HepG2 (cell line): ENCODE data around the gene SMAP2. TPM values are rescaled to one million over a fixed set of nuclear protein-coding genes. Genes with fewer than 3 reads are reported as not detected.

ENCODE experiments used
- ATF7-NPFF ChIP-seq: sonication (generic); formaldehyde crosslinking; IDR thresholded peaks from 2 replicates; pipeline ENCODE4 v1.8.1; 2023; ENCODE audit warnings: mild to moderate bottlenecking, low read depth, missing genetic modification reagents, moderate library complexity
- FOXK2 ChIP-seq: fragments of 450-650 bp; IDR thresholded peaks from 2 replicates; pipeline ENCODE4 v1.6.1; 2016
- HDAC1 ChIP-seq: sonication (generic); formaldehyde crosslinking; IDR thresholded peaks from 2 replicates; pipeline ENCODE4 v1.5.1; 2020; ENCODE audit warnings: mild to moderate bottlenecking, missing genetic modification reagents
- JUN ChIP-seq: sonication (generic); formaldehyde crosslinking; IDR thresholded peaks from 2 replicates; pipeline ENCODE4 v1.4.0; 2020; ENCODE audit warnings: mild to moderate bottlenecking, missing genetic modification reagents
- KLF16 ChIP-seq, 2 experiments: sonication (generic) in 1 of 2; formaldehyde crosslinking in 1 of 2; IDR thresholded peaks; 2 replicates each; pipeline versions ENCODE4 v1.6.1 to v1.8.0; 2016 to 2023; ENCODE audit warnings: missing genetic modification reagents in 2 of 2, missing compliant biosample characterization in 1 of 2
- NFATC3 ChIP-seq: sonication (generic); formaldehyde crosslinking; IDR thresholded peaks from 2 replicates; pipeline ENCODE4 v1.5.1; 2020; ENCODE audit warnings: mild to moderate bottlenecking, missing genetic modification reagents
- SIN3A ChIP-seq: IDR thresholded peaks from 2 replicates; pipeline ENCODE4 v1.6.1; 2011; ENCODE audit warnings: low read depth, mild to moderate bottlenecking, control low read depth, low read length, borderline replicate concordance
- SP4 ChIP-seq: sonication (generic); formaldehyde crosslinking; IDR thresholded peaks from 2 replicates; pipeline ENCODE4 v1.8.1; 2023; ENCODE audit warnings: mild to moderate bottlenecking, missing genetic modification reagents
- SRF ChIP-seq: IDR thresholded peaks from 2 replicates; pipeline ENCODE4 v1.6.1; 2011; ENCODE audit warnings: mild to moderate bottlenecking, low read depth, low read length, moderate library complexity
- SRY ChIP-seq: sonication (generic); formaldehyde crosslinking; IDR thresholded peaks from 2 replicates; pipeline ENCODE4 v1.8.0; 2022; ENCODE audit warnings: mild to moderate bottlenecking, missing genetic modification reagents
- TBL1XR1 ChIP-seq: fragments of 150-350 bp; IDR thresholded peaks from 2 replicates; pipeline ENCODE4 v1.6.1; 2014; ENCODE audit warnings: borderline replicate concordance, low read length; ENCODE audit not compliant: partially characterized antibody
- ZBTB3 ChIP-seq: sonication (generic); formaldehyde crosslinking; IDR thresholded peaks from 2 replicates; pipeline ENCODE4 v1.4.0; 2020; ENCODE audit warnings: low read depth, mild to moderate bottlenecking, moderate library complexity, missing genetic modification reagents, borderline replicate concordance
- ZBTB7B ChIP-seq: sonication (generic); formaldehyde crosslinking; IDR thresholded peaks from 2 replicates; pipeline ENCODE4 v1.4.0; 2020; ENCODE audit warnings: missing genetic modification reagents
- ZFX ChIP-seq: sonication (generic); formaldehyde crosslinking; IDR thresholded peaks from 2 replicates; pipeline ENCODE4 v1.4.0; 2020; ENCODE audit warnings: mild to moderate bottlenecking, low read depth, missing genetic modification reagents, moderate library complexity
- ZIK1 ChIP-seq: sonication (generic); formaldehyde crosslinking; IDR thresholded peaks from 2 replicates; pipeline ENCODE4 v1.5.0; 2020; ENCODE audit warnings: mild to moderate bottlenecking, low read depth, missing genetic modification reagents, borderline replicate concordance
- ZNF292 ChIP-seq: sonication (generic); formaldehyde crosslinking; IDR thresholded peaks from 2 replicates; pipeline ENCODE4 v1.8.1; 2022; ENCODE audit warnings: mild to moderate bottlenecking, low read depth, missing genetic modification reagents, borderline replicate concordance
- ZNF557 ChIP-seq: sonication (generic); formaldehyde crosslinking; IDR thresholded peaks from 2 replicates; pipeline ENCODE4 v1.4.0; 2020; ENCODE audit warnings: missing genetic modification reagents
- ZNF800 ChIP-seq: sonication (generic); formaldehyde crosslinking; IDR thresholded peaks from 2 replicates; pipeline ENCODE4 v1.4.0; 2020; ENCODE audit warnings: missing genetic modification reagents
- polyA plus RNA-seq, 8 experiments: library from polyadenylated mRNA; depleted of rRNA in 3 of 8; stranded (reverse) in 7 of 8; unstranded in 1 of 8; fragments of >200 nt; fragmentation: Illumina TruSeq in 4 of 8; extraction: Trizol in 4 of 8; gene quantifications; 2 replicates each; pipeline versions ENCODE4 v1.2.1 to v1.2.3, GENCODE V29; 2011 to 2016; ENCODE audit warnings: low read depth in 4 of 8, missing spikeins in 1 of 8, mixed read lengths in 1 of 8; ENCODE audit not compliant: insufficient read depth in 1 of 8
- total RNA-seq, 5 experiments: library from RNA; depleted of rRNA; stranded (reverse); fragments of >200 nt; fragmentation: Illumina TruSeq; extraction: Trizol; gene quantifications; 2 replicates each; pipeline ENCODE4 v1.2.3, GENCODE V29; 2016; ENCODE audit warnings: low read depth in 1 of 5
- TF ChIP-seq, protein P1 (sequence below): sonication (generic); formaldehyde crosslinking; IDR thresholded peaks from 2 replicates; pipeline ENCODE4 v1.8.0; 2022; ENCODE audit warnings: mild to moderate bottlenecking, missing genetic modification reagents; ENCODE audit not compliant: insufficient replicate concordance
- TF ChIP-seq, protein P2 (sequence below): IDR thresholded peaks from 2 replicates; pipeline ENCODE4 v1.6.1; 2016; ENCODE audit warnings: low read depth, missing genetic modification reagents, missing compliant biosample characterization

SMAP2 gene
- total and polyA plus RNA-seq, 2 of the 13 experiments (the other 11 are each of a cell fraction or from before 2014, with no cell fraction given) = 19.0 to 22.3 TPM

- TF ChIP-seq ZIK1 (CRISPR knock-in tag) = no peak
- 0 out of 2 replicates have a peak, but pooled peaks have one; percentile 6 for TF ChIP-seq SRF
- TF ChIP-seq ZNF557 = no peak
- no peak for TF ChIP-seq SRY (CRISPR knock-in tag)
- 0 out of 2 replicates have a peak, but pooled peaks have one; percentile 7 for TF ChIP-seq ZNF800 (CRISPR knock-in tag)
- TF ChIP-seq NFATC3 = no peak
- TF ChIP-seq JUN = no peak
- TF ChIP-seq SIN3A = no peak
- TF ChIP-seq, protein P1, sequence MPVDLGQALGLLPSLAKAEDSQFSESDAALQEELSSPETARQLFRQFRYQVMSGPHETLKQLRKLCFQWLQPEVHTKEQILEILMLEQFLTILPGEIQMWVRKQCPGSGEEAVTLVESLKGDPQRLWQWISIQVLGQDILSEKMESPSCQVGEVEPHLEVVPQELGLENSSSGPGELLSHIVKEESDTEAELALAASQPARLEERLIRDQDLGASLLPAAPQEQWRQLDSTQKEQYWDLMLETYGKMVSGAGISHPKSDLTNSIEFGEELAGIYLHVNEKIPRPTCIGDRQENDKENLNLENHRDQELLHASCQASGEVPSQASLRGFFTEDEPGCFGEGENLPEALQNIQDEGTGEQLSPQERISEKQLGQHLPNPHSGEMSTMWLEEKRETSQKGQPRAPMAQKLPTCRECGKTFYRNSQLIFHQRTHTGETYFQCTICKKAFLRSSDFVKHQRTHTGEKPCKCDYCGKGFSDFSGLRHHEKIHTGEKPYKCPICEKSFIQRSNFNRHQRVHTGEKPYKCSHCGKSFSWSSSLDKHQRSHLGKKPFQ (CRISPR knock-in tag) = peak; percentile 51
- peak; percentile 89; the same call in 1 of the 2 replicates for TF ChIP-seq ZNF292
- no peak for TF ChIP-seq ATF7-NPFF (CRISPR knock-in tag)
- TF ChIP-seq HDAC1 = peak; percentile 82
- peak; percentile 76 for TF ChIP-seq ZFX (CRISPR knock-in tag)
- TF ChIP-seq SP4 (CRISPR knock-in tag) = no peak
- peak in 1 of 2 experiments; percentile 58; a peak in 1 of 4 replicates for TF ChIP-seq KLF16 (CRISPR knock-in tag; IDR thresholded peaks at IDR 0.05)
- TF ChIP-seq, protein P2, sequence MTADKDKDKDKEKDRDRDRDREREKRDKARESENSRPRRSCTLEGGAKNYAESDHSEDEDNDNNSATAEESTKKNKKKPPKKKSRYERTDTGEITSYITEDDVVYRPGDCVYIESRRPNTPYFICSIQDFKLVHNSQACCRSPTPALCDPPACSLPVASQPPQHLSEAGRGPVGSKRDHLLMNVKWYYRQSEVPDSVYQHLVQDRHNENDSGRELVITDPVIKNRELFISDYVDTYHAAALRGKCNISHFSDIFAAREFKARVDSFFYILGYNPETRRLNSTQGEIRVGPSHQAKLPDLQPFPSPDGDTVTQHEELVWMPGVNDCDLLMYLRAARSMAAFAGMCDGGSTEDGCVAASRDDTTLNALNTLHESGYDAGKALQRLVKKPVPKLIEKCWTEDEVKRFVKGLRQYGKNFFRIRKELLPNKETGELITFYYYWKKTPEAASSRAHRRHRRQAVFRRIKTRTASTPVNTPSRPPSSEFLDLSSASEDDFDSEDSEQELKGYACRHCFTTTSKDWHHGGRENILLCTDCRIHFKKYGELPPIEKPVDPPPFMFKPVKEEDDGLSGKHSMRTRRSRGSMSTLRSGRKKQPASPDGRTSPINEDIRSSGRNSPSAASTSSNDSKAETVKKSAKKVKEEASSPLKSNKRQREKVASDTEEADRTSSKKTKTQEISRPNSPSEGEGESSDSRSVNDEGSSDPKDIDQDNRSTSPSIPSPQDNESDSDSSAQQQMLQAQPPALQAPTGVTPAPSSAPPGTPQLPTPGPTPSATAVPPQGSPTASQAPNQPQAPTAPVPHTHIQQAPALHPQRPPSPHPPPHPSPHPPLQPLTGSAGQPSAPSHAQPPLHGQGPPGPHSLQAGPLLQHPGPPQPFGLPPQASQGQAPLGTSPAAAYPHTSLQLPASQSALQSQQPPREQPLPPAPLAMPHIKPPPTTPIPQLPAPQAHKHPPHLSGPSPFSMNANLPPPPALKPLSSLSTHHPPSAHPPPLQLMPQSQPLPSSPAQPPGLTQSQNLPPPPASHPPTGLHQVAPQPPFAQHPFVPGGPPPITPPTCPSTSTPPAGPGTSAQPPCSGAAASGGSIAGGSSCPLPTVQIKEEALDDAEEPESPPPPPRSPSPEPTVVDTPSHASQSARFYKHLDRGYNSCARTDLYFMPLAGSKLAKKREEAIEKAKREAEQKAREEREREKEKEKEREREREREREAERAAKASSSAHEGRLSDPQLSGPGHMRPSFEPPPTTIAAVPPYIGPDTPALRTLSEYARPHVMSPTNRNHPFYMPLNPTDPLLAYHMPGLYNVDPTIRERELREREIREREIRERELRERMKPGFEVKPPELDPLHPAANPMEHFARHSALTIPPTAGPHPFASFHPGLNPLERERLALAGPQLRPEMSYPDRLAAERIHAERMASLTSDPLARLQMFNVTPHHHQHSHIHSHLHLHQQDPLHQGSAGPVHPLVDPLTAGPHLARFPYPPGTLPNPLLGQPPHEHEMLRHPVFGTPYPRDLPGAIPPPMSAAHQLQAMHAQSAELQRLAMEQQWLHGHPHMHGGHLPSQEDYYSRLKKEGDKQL (CRISPR knock-in tag) = peak; percentile 82
- TF ChIP-seq ZBTB7B (CRISPR knock-in tag) = 0 out of 2 replicates have a peak, but pooled peaks have one; percentile 45
- peak; percentile 99 for TF ChIP-seq ZBTB3
- no peak for TF ChIP-seq TBL1XR1
- TF ChIP-seq FOXK2 = no peak
Measured at GRCh38 chr1:40383488-40384412, 10.2 kb downstream of the SMAP2 start (continued).
